Keratinocyte (primary cell): ENCODE measurements around the gene ITSN1.

ENCODE experiments used
- CTCF ChIP-seq, 3 experiments: IDR thresholded peaks in 1 of 3; conservative IDR thresholded peaks in 1 of 3; optimal IDR thresholded peaks in 1 of 3; 2 replicates in 2 of 3; 3 replicates in 1 of 3; pipeline versions ENCODE3 to v1.5.1; 2011; ENCODE audit warnings: low read length in 3 of 3, mild to moderate bottlenecking in 3 of 3, moderate library complexity in 2 of 3, control low read depth in 1 of 3, inconsistent platforms in 1 of 3; ENCODE audit not compliant: insufficient read depth in 2 of 3; ENCODE audit errors: extremely low read depth in 1 of 3
- EZH2 ChIP-seq: IDR thresholded peaks from one replicate; pipeline ENCODE4 v1.6.1; 2012; ENCODE audit warnings: inconsistent platforms, mild to moderate bottlenecking, low read length, moderate library complexity

GRCh38 chr21:33739701-33740100, 97.4 kb downstream of the ITSN1 start:
- TF ChIP-seq CTCF (optimal IDR thresholded peaks at IDR 0.05 in 1 of 3, IDR thresholded peaks at IDR 0.05 in 1 of 3, conservative IDR thresholded peaks at IDR 0.05 in 1 of 3; ENCODE audit: extremely low read depth in 1 of 3, insufficient read depth in 2 of 3, low read length in 3 of 3): no peak
- no peak for TF ChIP-seq EZH2
